Inferior parietal cortex (tissue), 1 donor: ENCODE results near the gene SYDE1.
A peak's percentile ranks its signal among the peaks of the same experiment; 100 is the strongest.

ENCODE experiments used
- DNase-seq: peaks from one replicate; pipeline ENCODE4 v3.0.0-alpha.2; 2016; ENCODE audit errors: extremely low spot score

Gene SYDE1

DNA sequence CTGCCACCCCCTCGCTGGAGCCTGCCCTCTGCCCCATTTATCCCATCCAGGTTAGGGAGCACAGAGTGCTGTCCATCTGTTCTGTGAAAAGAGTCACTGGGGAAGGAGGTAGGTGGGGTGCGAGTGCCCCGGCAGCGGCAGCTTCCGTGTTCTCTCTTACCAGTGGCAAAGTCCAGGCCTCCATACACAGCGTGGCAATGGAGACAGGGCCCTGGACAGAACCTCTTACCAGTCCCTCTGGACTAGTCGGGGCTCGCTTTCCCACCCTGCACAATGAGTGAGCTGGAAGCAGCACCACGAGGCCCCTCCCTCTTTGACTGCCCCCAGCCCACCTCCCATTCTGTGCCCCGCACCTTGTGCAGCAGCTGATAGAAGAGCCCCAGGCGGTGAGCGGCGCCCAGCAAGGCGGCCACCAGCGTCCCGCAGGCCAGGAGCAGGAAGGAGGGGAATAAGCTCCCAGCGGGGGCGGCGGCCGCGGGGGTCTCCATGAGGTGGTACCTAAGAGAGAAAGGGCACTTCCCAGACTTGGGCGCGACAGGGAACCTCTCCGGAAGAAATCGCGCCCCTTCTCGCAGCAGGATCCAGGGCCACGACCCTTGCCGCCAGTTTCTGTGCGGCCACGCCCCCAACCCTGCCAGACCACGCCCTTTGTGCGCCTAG lies 17.5 kb downstream of the SYDE1 start:
- DNase-seq: peak; percentile 1

- DNase-seq: peak; percentile 95
Observed at GRCh38 chr19:15125232-15126067, 18.2 kb downstream of the SYDE1 start.

DNA sequence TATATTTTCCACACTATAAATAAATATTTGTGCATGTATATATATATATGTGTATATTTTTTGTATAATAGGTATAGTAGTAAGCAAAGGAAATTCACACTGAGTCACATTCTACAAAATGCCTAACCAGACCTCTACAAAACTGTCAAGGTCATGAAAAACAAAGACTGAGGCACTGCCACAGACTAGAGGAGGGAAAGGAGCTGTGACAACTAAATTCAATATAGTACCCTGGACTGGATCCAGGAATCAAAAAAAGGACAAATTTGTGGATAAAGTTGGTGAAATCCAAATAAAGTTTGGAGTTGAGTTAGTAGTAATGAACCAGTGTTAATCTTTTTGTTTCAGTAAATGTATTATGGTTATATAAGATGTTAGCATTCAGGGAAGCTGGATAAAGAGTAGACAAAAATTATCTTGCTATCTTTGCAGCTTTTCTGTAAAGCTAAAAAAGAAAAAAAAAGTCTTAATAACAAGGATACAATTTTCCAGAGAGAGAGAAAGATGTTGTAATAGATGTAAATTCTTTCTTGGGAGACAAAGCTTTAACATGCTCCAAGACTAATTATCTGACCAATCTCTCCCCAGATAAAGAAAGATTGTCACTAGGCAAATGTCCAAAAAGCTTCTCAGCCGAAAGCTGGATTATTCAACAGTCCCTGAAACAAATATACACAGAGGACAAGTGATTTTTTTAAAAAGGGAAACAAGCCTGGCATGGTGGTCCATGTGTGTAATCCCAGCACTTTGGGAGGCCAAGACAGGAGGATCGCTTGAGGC lies 19.1 kb downstream of the SYDE1 start:
- DNase-seq: peak; percentile 29

DNA sequence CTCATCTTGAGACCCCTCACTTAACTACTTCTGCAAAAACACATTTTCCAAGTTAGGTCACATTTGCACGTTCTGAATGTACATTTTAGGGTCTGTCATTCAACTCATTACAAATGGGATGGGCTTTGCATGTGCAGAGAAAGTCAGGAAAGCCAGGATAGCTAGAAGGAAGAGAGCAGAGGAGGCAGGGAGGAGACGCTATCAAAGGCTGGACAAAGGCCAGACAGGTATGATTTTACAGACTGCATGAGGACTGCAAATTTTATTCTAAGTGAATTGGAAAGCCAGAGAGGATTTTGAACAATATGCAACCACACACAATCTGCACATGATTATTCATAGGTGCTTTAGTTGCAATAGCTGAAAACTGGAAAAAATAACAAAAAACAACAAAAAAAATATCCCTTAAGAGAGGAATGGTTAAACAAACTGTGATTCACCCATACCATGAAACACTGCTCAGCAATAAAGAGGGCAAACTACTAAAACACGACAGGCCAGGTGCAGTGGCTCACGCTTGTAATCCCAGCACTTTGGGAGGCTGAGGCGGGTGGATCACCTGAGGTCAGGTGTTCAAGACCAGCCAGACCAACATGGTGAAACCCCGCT lies 21.1 kb downstream of the SYDE1 start:
- DNase-seq: no peak

- DNase-seq: no peak
Observed at GRCh38 chr19:15129856-15130585, 22.8 kb downstream of the SYDE1 start.

GRCh38 chr19:15136234-15136954 lies 29.2 kb downstream of the SYDE1 start:
- DNase-seq: no peak

DNA sequence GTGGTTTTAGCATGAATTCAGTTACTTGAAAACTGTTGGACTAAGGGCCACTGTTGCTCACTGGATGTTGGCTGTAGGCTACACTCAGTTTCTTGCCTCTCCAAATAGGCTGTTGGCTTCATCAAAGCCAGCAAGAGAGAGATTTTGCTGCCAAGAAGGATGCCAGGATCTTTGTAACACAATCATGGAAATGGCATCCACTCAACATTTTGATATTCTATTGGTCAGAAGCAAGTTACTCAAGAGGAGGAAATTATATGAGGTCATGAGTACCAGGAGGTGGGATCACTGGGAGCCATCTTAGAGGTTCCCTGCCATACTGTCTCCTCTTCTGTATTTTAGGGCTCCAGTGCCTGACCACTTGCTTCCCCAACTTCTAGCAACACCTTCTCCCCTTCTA lies 30.6 kb downstream of the SYDE1 start:
- no peak for DNase-seq

GRCh38 chr19:15138427-15138826 lies 31.2 kb downstream of the SYDE1 start:
- DNase-seq: no peak

- DNase-seq: no peak
Observed at GRCh38 chr19:15141143-15141542, 33.9 kb downstream of the SYDE1 start.

- no peak for DNase-seq
Observed at GRCh38 chr19:15142313-15142712, 35.1 kb downstream of the SYDE1 start.

DNA sequence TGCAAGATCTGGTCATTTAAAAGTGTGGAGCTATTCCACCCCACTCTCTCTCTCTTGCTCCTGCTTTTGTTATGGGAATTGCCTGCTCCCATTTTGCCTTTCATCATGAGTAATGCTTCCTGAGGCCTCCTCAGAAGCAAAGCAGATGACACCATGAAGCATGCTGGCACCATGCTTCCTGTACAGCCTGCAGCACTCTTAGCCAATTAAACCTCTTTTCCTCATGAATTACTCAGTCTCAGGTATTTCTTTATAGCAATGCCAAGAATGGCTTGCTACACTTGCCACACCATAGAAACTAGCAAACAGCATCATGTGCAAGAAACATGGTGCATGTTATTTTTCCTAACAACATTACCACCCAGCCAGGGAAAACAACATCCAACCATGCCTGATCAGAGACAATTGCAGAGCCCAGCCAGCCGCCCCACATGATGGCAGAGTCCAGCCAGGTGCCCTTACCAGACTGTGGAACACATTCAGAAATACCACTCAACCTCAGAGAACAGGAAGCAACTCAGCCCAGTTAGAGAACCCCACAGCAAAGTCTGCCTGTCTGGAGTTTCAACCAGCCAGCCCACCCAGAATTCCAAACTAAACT lies 36.9 kb downstream of the SYDE1 start:
- DNase-seq: no peak

GRCh38 chr19:15147090-15147489 lies 39.9 kb downstream of the SYDE1 start:
- DNase-seq: no peak

GRCh38 chr19:15149737-15150136 lies 42.5 kb downstream of the SYDE1 start:
- DNase-seq: no peak

DNA sequence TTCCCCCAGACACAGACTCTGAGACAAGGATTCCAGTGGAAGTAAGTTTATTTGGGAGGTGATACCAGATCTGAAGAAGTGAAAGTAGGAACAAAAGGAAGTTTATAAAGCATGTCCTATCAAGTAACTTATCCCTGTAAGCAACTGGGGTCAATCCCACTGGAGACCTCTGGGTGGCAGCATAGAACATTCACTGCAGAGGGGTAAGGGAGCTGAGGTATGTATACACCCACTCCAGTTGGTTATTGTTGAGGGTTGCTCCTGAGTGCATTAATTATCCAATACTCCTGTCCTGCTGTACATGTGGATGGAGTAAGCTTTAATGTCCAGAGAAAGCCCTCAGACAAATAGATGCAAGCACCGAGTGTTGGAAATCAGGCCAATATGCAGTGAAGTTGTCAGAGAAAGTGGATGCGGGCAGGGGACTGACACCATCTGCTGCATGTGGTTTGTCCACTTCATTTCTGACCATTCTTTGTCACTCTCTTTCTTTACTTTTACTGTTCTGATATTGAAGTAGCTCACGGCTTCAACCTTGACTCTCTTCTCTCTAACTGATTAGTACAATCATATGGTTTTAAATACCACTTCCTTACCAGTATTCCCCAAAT lies 46.9 kb downstream of the SYDE1 start:
- no peak for DNase-seq

- DNase-seq: no peak
Observed at GRCh38 chr19:15155296-15155695, 48.1 kb downstream of the SYDE1 start.

- DNase-seq: no peak
Observed at GRCh38 chr19:15156391-15156790, 49.2 kb downstream of the SYDE1 start.

DNA sequence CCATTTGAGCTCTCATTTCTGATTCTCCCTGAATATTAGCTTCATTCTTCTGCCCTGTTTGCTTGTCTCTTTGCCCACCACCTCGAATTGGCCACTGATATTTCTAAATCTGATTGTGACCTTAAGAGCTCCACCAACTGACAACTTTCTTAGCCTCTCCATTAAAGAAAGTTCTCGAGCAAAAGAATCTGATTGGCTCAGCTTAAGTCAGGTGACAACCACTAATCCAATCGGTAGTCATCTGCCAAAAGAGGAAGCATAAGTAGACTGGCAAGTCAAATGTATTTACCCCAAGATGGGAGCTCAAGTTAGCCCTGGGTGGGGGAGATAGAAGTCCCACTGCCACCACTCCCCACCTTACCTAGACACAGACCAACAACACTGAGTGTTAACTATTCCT lies 52.0 kb downstream of the SYDE1 start:
- no peak for DNase-seq

- no peak for DNase-seq
Observed at GRCh38 chr19:15161028-15161984, 54.1 kb downstream of the SYDE1 start.
